Head of caudate nucleus (tissue), 42 donors: ENCODE data around the gene ENHO.
"Not testable (repeated sequence)": the region's sequence is repeated elsewhere in the genome, so short reads cannot be mapped to it uniquely, and the experiment has no call there.

Experiments
- DNase-seq, 42 donors: peaks; one replicate each; pipeline versions ENCODE4 v3.0.0 to v3.0.0-alpha.2; 2020 to 2021; ENCODE audit warnings: mixed read lengths in 7 of 42
- intact Hi-C: fragments of 100-400 bp; cut with DNase I; formaldehyde crosslinking; loops from one replicate; pipeline ENCODE4 v1.15.0; 2022

The ENHO gene

GRCh38 chr9:34499076-34499475 is 23.7 kb downstream of the ENHO start:
- DNase-seq: no peak
- intact Hi-C loops: no loop called here

GRCh38 chr9:34498553-34498952 is 24.2 kb downstream of the ENHO start:
- DNase-seq: peak in 3 of 42 donors; percentile 11 to 46 (median 23)
- intact Hi-C loops: no loop called here

GRCh38 chr9:34496149-34496712 is 26.6 kb downstream of the ENHO start:
- DNase-seq: no peak
- intact Hi-C loops: no loop called here

GRCh38 chr9:34493972-34494535 is 28.7 kb downstream of the ENHO start:
- intact Hi-C loops: no loop called here
- DNase-seq: peak in 16 of 42 donors; percentile 22 to 76 (median 38)

- DNase-seq: no peak
- intact Hi-C loops: no loop called here
Observed at GRCh38 chr9:34492051-34492450, 30.7 kb downstream of the ENHO start.

GRCh38 chr9:34491596-34491995 is 31.2 kb downstream of the ENHO start:
- no peak for DNase-seq
- intact Hi-C loops: no loop called here

- DNase-seq: no peak
- intact Hi-C loops: no loop called here
Observed at GRCh38 chr9:34490760-34491159, 32.0 kb downstream of the ENHO start.

- no peak for DNase-seq
- intact Hi-C loops: no loop called here
Observed at GRCh38 chr9:34490360-34490759, 32.4 kb downstream of the ENHO start.

- intact Hi-C loops: no loop called here
- DNase-seq: no peak
Observed at GRCh38 chr9:34486572-34486971, 36.2 kb downstream of the ENHO start.

- DNase-seq: no peak
- intact Hi-C loops: no loop called here
Observed at GRCh38 chr9:34485822-34486221, 37.0 kb downstream of the ENHO start.

- no peak for DNase-seq
- intact Hi-C loops: no loop called here
Observed at GRCh38 chr9:34484678-34485077, 38.1 kb downstream of the ENHO start.

GRCh38 chr9:34482746-34483145 is 40.0 kb downstream of the ENHO start:
- DNase-seq, intact Hi-C loops: not testable (repeated sequence)

- intact Hi-C loops, DNase-seq: not testable (repeated sequence)
Observed at GRCh38 chr9:34481620-34482019, 41.2 kb downstream of the ENHO start.

GRCh38 chr9:34479431-34479866 is 43.3 kb downstream of the ENHO start:
- no peak for DNase-seq

GRCh38 chr9:34477541-34477940 is 45.2 kb downstream of the ENHO start:
- DNase-seq: no peak
- intact Hi-C loops: no loop called here

More at GRCh38 chr9:34479431-34479866, 43.3 kb downstream of the ENHO start:
- intact Hi-C loops: no loop called here

- intact Hi-C loops: no loop called here
- no peak for DNase-seq
Observed at GRCh38 chr9:34475097-34475496, 47.7 kb downstream of the ENHO start.
